IMR-90 (cell line): ENCODE measurements around the gene DBI. TPM values are rescaled to one million over a fixed set of nuclear protein-coding genes. Genes with fewer than 3 reads are reported as not detected.

ENCODE experiments used
- ATAC-seq: fragments of 200-7000 bp; cut with Tn5 transposase; 2 replicates; pipeline ENCODE4 v1.9.1; 2020; ENCODE audit warnings: low read depth, mild to moderate bottlenecking, moderate library complexity
- BruUV-seq: library from RNA; stranded (reverse); fragments of 400-500 nt; replicated peaks from 2 replicates; lab custom pipeline; 2021; lab: Mats Ljungman, UMichigan
- CTCF ChIA-PET: fragments of 300-600 bp; formaldehyde crosslinking; extraction: SDS; loops from one replicate; lab custom pipeline; 2021; ENCODE audit warnings: antibody characterized with exemption; lab: Yijun Ruan, JAX
- POLR2A ChIA-PET: fragments of 300-600 bp; sonication (Branson Sonifier 250); formaldehyde crosslinking; loops from one replicate; lab custom pipeline; 2022; ENCODE audit warnings: antibody characterized with exemption; ENCODE audit not compliant: unreplicated experiment; lab: Charles Lee
- DNase-seq: peaks from one replicate; pipeline ENCODE4 v3.0.0; 2013
- H2AFZ ChIP-seq: replicated peaks from 2 replicates; pipeline ENCODE3; 2013; ENCODE audit warnings: low read length, mild to moderate bottlenecking; ENCODE audit not compliant: poor library complexity
- H2AK5ac ChIP-seq: 2 replicates; pipeline ENCODE4 v1.6.1; 2013; ENCODE audit warnings: low read depth, low read length, inconsistent platforms
- H2AK9ac ChIP-seq: replicated peaks from 2 replicates; pipeline ENCODE3; 2013; ENCODE audit warnings: mild to moderate bottlenecking, low read depth, low read length, moderate library complexity; ENCODE audit not compliant: poor library complexity
- H2BK120ac ChIP-seq: 2 replicates; pipeline ENCODE4 v1.6.1; 2013; ENCODE audit warnings: low read depth, low read length, inconsistent platforms
- H2BK15ac ChIP-seq: 3 replicates; pipeline ENCODE4 v1.6.1; 2013; ENCODE audit warnings: low read depth, low read length, inconsistent platforms
- H2BK20ac ChIP-seq: 2 replicates; pipeline ENCODE4 v1.6.1; 2013; ENCODE audit warnings: low read depth, mild to moderate bottlenecking, inconsistent platforms, low read length, moderate library complexity
- H2BK5ac ChIP-seq: 2 replicates; pipeline ENCODE4 v1.6.1; 2013; ENCODE audit warnings: mild to moderate bottlenecking, low read depth, low read length, inconsistent platforms; ENCODE audit not compliant: poor library complexity, severe bottlenecking
- H3K14ac ChIP-seq: replicated peaks from 2 replicates; pipeline ENCODE4 v1.6.1; 2013; ENCODE audit warnings: low read depth, low read length, inconsistent platforms
- H3K18ac ChIP-seq: 2 replicates; pipeline ENCODE4 v1.6.1; 2013; ENCODE audit warnings: low read depth, low read length, control low read depth
- H3K23ac ChIP-seq: 2 replicates; pipeline ENCODE4 v1.6.1; 2013; ENCODE audit warnings: low read depth, low read length, inconsistent platforms
- H3K27ac ChIP-seq: 2 replicates; pipeline ENCODE4 v1.5.1; 2013; ENCODE audit warnings: mild to moderate bottlenecking, control low read depth, low read length; ENCODE audit not compliant: insufficient read depth
- H3K27me3 ChIP-seq: 2 replicates; pipeline ENCODE4 v1.6.1; 2013; ENCODE audit warnings: low read length; ENCODE audit not compliant: control insufficient read depth, insufficient read depth
- H3K36me3 ChIP-seq: 2 replicates; pipeline ENCODE4 v1.6.1; 2013; ENCODE audit warnings: low read length, mixed read lengths; ENCODE audit not compliant: control insufficient read depth, insufficient read depth
- H3K4ac ChIP-seq: 2 replicates; pipeline ENCODE4 v1.6.1; 2013; ENCODE audit warnings: low read depth, low read length, inconsistent platforms
- H3K4me1 ChIP-seq: 2 replicates; pipeline ENCODE4 v1.6.1; 2013; ENCODE audit warnings: low read length, mixed read lengths; ENCODE audit not compliant: control insufficient read depth, insufficient read depth
- H3K4me2 ChIP-seq: 2 replicates; pipeline ENCODE4 v1.6.1; 2013; ENCODE audit warnings: low read depth, mild to moderate bottlenecking, control low read depth, low read length, moderate library complexity
- H3K4me3 ChIP-seq: 2 replicates; pipeline ENCODE4 v1.5.1; 2013; ENCODE audit warnings: low read depth, mild to moderate bottlenecking, control low read depth, low read length, moderate library complexity; ENCODE audit not compliant: insufficient read depth
- H3K56ac ChIP-seq: 2 replicates; pipeline ENCODE4 v1.6.1; 2013; ENCODE audit warnings: low read length, inconsistent platforms; ENCODE audit not compliant: insufficient read depth; ENCODE audit errors: extremely low read depth
- H3K79me1 ChIP-seq, 2 experiments: 2 replicates each; pipeline ENCODE4 v1.6.1; 2013; ENCODE audit warnings: low read length in 2 of 2, inconsistent platforms in 1 of 2, low read depth in 1 of 2
- H3K9ac ChIP-seq: 2 replicates; pipeline ENCODE4 v1.6.1; 2013; ENCODE audit warnings: low read depth, low read length, control low read depth
- H3K9me1 ChIP-seq: 2 replicates; pipeline ENCODE4 v1.6.1; 2013; ENCODE audit warnings: low read length, inconsistent platforms; ENCODE audit not compliant: insufficient read depth
- H3K9me3 ChIP-seq: 2 replicates; pipeline ENCODE4 v1.6.1; 2013; ENCODE audit warnings: low read length; ENCODE audit not compliant: control insufficient read depth, insufficient read depth
- H4K20me1 ChIP-seq: 2 replicates; pipeline ENCODE4 v1.6.1; 2013; ENCODE audit warnings: low read length, inconsistent platforms; ENCODE audit not compliant: insufficient read depth
- H4K5ac ChIP-seq: 2 replicates; pipeline ENCODE4 v1.6.1; 2013; ENCODE audit warnings: mild to moderate bottlenecking, low read depth, low read length, control low read depth
- H4K8ac ChIP-seq, 2 experiments: 2 replicates each; pipeline ENCODE4 v1.6.1; 2013; ENCODE audit warnings: low read depth in 2 of 2, low read length in 2 of 2, control low read depth in 1 of 2, inconsistent platforms in 1 of 2
- H4K91ac ChIP-seq: 2 replicates; pipeline ENCODE4 v1.6.1; 2013; ENCODE audit warnings: low read depth, low read length, inconsistent platforms; ENCODE audit not compliant: insufficient read depth
- SMC3 ChIP-seq: fragments of 150-350 bp; IDR thresholded peaks from 2 replicates; pipeline ENCODE4 v1.6.1; 2016; ENCODE audit warnings: low read depth, mild to moderate bottlenecking, antibody characterized with exemption, low read length, moderate library complexity
- WGBS, 2 experiments: methylation state at CpG; one replicate each; pipeline versions ENCODE4 v1.1.5 to v1.1.7; 2013; ENCODE audit warnings: missing lambda C conversion rate in 2 of 2; ENCODE audit not compliant: insufficient read length in 1 of 2; ENCODE audit errors: extremely low coverage in 2 of 2; 5-methylcytosine and 5-hydroxymethylcytosine counted together
- dilution Hi-C: fragments of 300-500 bp; cut with HindIII; formaldehyde crosslinking; loops from one replicate; pipeline ENCODE4 v1.14.3; 2018; ENCODE audit warnings: low sequenced_read_pairs; ENCODE audit not compliant: unreplicated experiment
- in situ Hi-C: fragments of 300-500 bp; cut with MboI; formaldehyde crosslinking; loops from 3 replicates; pipeline ENCODE4 v1.14.3; 2019; ENCODE audit warnings: low sequenced_read_pairs, inconsistent platforms, mixed read lengths
- intact Hi-C: fragments of 100-400 bp; cut with micrococcal nuclease; formaldehyde crosslinking; loops from 2 replicates; pipeline ENCODE4 v1.10.0; 2022
- polyA plus RNA-seq, 3 experiments: library from polyadenylated mRNA; depleted of rRNA; stranded (reverse); fragments of >200 nt; gene quantifications; 2 replicates each; pipeline ENCODE4 v1.2.3, GENCODE V29; 2012; ENCODE audit warnings: low replicate concordance in 1 of 3
- total RNA-seq: library from RNA; depleted of rRNA; stranded (reverse); fragments of >200 nt; gene quantifications from 2 replicates; pipeline ENCODE4 v1.2.3, GENCODE V29; 2012

Gene DBI
- total and polyA plus RNA-seq, 2 of the 4 experiments (the other 2 are of a cell fraction) = 42.5 to 278 TPM

DNA sequence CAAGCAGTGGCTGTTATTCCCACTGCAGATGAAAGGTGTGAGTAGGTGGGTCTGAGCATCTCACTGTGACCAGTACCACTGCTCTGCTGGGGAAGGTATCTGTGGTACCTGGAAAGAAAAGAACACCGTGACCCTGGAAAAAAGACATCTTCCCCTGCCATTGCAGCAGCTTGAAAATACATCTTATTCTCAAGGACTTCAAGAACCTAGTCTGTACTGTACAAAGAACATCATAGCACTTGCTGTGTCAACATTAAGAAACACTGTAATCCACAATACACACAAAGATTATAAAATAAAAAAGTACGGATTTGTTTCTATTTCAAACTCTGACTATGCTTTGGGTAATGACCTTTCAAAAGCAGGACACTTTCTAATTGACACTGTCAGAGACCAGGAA, 29.0 kb upstream of the DBI start:
- no TSS peak for BruUV-seq
- POLR2A ChIA-PET = no interaction called here
- CTCF ChIA-PET = no interaction called here

More for the DNA sequence above, 29.0 kb upstream of the DBI start:
- TF ChIP-seq SMC3 = no peak
- dilution Hi-C loops = no loop called here
- Histone ChIP-seq H3K18ac (no peak overlapping the region), H3K4me1 (no peaks in the 10 kb centered on the region), H4K8ac (no peak overlapping the region), H3K9me1 (no peaks in the 10 kb centered on the region), H3K9ac (no peak overlapping the region), H3K9me3 (no peaks in the 10 kb centered on the region), H2AK9ac (no peak overlapping the region), H3K14ac (no peak overlapping the region), H2BK15ac (no peak overlapping the region), H2BK20ac (no peak overlapping the region), H3K27ac (no peak overlapping the region), H2BK120ac (no peak overlapping the region), H4K20me1 (no peaks in the 10 kb centered on the region), H2AFZ (no peak overlapping the region), H3K79me1 (no peaks in the 10 kb centered on the region), H4K5ac (no peak overlapping the region), H3K23ac (no peak overlapping the region), H3K56ac (no peak overlapping the region), H4K91ac (no peak overlapping the region), H3K4ac (no peak overlapping the region), H3K4me3 (no peak overlapping the region), H3K36me3 (0 out of 2 replicates have a peak, but pooled peaks cover 3% of the 10 kb centered on the region), H3K4me2 (no peak overlapping the region), H3K27me3 (no peaks in the 10 kb centered on the region), H2AK5ac (no peak overlapping the region), H2BK5ac (no peak overlapping the region)
- DNase-seq = no peak
- in situ Hi-C loops = no loop called here
- WGBS, 2 experiments = no CpG with 5 or more reads among the region's 2 CpGs
- intact Hi-C loops = no loop called here
- ATAC-seq = no peak
